Activated CD8-positive, alpha-beta memory T cell treated with anti-CD3 and anti-CD28 coated beads, Interleukin-2, amount 50 U/mL, for 24 hours (primary cell): ENCODE data around the gene PBX1.

ENCODE experiments used
- DNase-seq: peaks from one replicate; pipeline ENCODE4 v3.0.0-alpha.2; 2020; ENCODE audit errors: extremely low read depth

The PBX1 gene

DNA sequence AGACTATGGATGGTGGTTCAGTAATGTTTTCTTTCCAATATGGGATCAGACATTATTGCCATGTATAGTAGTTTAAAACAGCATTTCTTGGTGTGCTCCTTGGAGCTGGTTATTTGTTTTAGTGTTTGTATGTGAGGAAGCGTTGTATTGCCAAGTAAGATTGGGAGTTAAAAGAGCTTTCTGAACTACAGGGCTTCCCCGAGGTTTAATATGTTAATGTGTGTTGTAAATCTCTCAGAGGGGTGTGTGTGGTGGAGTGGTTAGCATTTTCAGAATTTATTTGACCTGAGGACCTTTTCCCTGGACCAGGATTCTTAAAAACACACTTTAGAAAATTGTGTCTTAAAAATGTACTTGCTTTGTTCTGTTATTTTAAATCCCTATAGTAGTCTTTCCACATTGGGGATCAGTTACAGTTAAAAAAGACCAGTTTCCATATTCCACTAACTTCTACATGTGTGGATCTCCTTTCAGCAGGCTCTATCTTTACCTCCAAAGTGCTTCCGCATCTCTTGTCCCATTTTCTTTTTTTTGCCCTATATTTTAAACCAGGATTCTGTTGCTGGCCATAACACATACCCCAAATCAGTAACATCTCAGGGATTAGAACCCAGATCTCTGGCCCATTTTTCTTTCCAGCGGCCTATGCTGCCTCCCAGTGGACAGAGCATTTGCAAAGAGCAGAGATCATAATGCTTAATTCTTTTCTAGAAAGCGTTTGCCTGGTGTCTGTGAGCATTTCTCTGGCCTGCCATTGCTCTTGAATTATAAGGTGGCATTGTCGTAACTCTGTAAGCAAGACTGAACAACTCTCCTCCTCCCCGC lies 58.6 kb downstream of the PBX1 start:
- DNase-seq = no peak

- no peak for DNase-seq
These were observed 59.2 kb downstream of the PBX1 start for GRCh38 chr1:164618202-164618564.

GRCh38 chr1:164619006-164619784 lies 60.2 kb downstream of the PBX1 start:
- no peak for DNase-seq

- no peak for DNase-seq
These were observed 63.3 kb downstream of the PBX1 start for GRCh38 chr1:164622068-164622845.

GRCh38 chr1:164623805-164624204 lies 64.8 kb downstream of the PBX1 start:
- DNase-seq = no peak

DNA sequence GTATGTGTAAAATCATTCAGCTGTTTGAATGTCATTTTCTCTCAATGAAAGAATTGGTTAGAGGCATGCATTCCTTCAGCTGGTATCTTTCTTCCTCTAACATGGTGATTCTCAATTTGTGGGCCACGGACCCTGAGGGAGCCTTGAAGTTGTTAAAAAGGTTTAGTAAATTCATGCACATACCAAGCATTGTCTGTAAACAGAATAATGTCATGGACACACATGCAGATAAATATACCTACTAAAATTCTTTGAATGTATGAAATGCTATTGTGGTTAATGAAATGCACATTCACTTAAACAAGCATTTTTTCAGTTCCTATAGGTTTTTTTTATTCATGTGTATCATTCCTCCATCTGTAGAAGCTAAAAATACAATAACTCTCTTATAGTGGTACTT lies 65.4 kb downstream of the PBX1 start:
- DNase-seq = no peak

GRCh38 chr1:164625004-164625617 lies 66.1 kb downstream of the PBX1 start:
- DNase-seq = no peak

GRCh38 chr1:164628772-164629171 lies 69.8 kb downstream of the PBX1 start:
- DNase-seq = no peak

DNA sequence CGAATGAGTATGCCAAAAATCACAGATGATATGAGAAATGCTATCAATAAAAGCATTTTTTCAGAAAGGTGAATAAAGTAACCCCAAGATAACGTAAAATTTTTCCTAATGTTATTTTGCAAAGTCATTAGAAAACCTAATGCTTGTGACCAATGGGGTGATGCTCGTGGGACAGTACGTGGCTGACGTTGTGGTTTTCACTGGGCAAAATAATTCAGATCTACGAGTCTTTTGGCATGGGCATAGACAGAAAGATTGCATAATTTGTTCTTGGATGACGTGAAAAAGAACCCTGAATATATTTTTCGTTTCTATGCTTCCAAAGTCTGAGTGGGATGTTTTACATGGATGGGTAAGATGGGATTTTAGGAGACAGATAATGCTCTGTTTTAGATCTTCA lies 71.0 kb downstream of the PBX1 start:
- no peak for DNase-seq

DNA sequence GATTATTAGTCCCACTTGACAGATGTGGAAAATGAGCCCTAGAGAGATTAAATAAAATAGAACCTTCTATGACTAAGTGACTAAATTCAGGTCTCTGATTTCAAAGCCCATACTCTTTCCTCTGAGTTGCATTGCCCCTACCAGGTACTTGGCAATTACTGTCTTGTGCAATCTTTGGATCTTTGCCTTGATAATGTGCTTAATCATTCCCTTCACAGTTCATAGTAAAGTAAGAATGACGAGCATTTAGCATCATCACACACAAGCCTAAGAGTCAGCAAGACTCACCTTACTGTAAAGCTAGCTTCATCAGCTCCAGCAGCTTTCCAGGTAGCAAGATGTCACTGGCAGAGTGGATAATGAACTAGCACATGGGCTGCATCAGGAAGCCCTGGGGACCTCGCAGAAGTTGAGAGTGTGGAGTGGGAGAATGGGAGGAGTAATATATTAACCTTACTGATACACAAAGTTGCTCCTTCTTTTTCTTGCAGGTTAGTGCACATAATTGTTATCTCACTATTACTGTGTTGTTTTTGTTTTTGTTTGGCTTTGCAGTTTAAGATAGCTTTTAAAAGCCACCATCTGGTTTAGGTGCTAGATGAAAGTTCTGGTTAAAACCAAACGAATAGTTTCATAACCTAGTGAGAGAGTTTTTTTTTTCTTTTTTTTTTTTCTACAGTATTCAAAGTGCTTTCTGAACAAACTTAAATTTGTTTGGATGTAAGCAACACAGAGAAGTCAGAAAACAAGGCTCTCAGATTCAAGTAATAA lies 71.8 kb downstream of the PBX1 start:
- no peak for DNase-seq

- DNase-seq = no peak
These were observed 72.8 kb downstream of the PBX1 start for GRCh38 chr1:164631751-164632150.

GRCh38 chr1:164633997-164634396 lies 75.0 kb downstream of the PBX1 start:
- DNase-seq = no peak

- no peak for DNase-seq
These were observed 76.2 kb downstream of the PBX1 start for GRCh38 chr1:164635059-164635802.

- no peak for DNase-seq
These were observed 77.1 kb downstream of the PBX1 start for GRCh38 chr1:164635803-164636731.

GRCh38 chr1:164636757-164637156 lies 77.8 kb downstream of the PBX1 start:
- DNase-seq = no peak

- no peak for DNase-seq
These were observed 78.7 kb downstream of the PBX1 start for GRCh38 chr1:164637461-164638375.

- no peak for DNase-seq
These were observed 79.7 kb downstream of the PBX1 start for GRCh38 chr1:164638492-164639202.
